T-helper 1 cell (primary cell): ENCODE data around the gene NOD1.

Experiments
- DNase-seq, 5 donors: peaks; one replicate each; pipeline ENCODE4 v3.0.0-alpha.2; 2012 to 2020

NOD1 gene

GRCh38 chr7:30470163-30470770 lies 8.3 kb downstream of the NOD1 start:
- DNase-seq = no peak

DNA sequence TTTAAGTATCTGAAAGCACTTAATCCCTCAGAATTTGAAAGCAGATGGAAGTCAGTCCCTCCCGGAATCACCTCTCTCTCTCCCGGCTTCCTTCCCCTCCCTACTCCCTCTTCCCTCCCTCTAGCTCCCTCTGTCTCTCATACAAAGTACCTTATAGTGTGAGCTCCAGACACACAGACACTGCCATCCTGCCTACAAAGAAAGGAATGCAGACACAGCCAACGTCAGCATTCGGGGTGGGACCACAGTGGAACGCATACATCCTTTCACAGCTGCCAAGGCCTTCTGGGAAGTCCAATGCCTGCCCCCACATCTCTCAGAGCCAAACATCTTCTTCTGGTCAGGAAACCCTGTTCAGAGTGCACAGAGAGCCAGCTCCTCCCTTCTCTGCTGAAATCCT lies 9.3 kb downstream of the NOD1 start:
- no peak for DNase-seq

GRCh38 chr7:30468791-30469190 lies 9.8 kb downstream of the NOD1 start:
- DNase-seq = no peak

- DNase-seq = no peak
These were observed 10.5 kb downstream of the NOD1 start for GRCh38 chr7:30468041-30468440.

GRCh38 chr7:30467271-30467670 lies 11.3 kb downstream of the NOD1 start:
- no peak for DNase-seq

GRCh38 chr7:30466266-30466665 lies 12.3 kb downstream of the NOD1 start:
- no peak for DNase-seq

DNA sequence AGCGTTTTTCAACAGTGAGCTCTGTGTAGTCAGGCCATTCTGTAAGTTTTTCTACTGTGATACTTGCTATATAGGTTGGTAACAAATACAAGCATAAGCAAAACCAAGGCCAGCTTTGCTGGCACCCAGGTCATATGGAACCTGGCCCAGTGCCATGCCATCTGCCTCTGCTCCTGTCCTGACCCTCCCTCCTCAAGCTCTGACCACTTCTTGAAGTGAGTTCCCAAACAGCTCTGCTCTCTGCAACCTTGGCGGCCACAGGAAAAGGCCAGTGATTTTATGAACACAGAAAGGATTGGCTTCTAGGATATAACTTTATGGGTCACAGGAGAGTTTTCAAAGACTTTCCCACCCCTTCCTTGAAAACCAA lies 12.8 kb downstream of the NOD1 start:
- no peak for DNase-seq

GRCh38 chr7:30465046-30465810 lies 13.4 kb downstream of the NOD1 start:
- no peak for DNase-seq

- DNase-seq = no peak
These were observed 14.3 kb downstream of the NOD1 start for GRCh38 chr7:30464231-30464671.

DNA sequence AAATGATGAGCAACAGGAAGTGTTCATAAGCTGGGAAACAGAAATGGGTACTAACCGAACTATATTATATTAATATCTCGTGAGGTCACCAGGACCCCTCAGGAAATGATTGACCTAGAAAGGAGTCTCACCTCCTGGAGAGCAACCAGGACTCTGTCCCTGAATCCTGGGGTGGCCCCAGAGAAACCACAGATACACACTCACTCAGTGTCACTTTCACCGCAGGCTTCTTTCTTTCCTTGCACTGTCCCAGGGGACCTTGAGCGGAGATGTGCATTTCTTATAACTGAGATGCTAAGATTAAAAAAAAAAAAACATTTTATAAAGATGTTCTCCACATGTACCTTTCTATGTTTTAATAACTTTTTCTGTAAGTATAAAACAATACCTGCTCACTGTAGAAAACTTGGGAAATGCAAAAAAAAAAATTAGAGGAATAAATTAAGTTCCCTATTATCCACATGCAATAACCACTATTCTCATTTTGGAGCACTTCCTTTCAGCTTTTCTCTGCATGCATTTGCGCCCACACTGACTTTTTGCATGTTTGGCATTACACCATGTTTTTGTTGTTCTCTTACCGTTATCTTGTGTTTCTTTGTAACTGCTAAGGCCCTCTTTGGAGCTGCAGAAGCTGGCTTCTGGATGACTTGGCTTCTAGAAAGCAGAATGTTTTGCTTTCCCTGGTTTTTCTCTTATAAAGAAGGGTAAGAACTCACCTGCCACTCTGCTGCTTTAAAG lies 15.0 kb downstream of the NOD1 start:
- no peak for DNase-seq

GRCh38 chr7:30462179-30462578 lies 16.4 kb downstream of the NOD1 start:
- DNase-seq = no peak

DNA sequence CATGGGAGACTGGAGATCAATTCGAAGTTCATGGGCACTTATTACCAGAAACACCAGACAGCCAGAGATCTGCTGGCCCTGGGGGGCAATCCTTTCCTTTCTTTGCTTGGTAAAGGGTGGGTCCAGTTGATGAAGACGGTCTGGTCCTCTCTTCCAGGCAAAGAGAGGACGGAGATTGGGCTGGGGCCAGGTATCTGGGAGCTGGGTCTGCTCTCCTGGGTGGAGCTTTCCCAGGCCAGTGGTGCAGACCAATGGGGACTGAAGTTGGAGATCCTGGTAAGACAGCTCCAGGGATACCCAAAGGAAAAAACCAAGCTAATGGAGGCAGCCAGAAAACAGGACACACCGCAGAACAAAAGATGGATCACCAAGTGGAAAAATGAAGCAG lies 18.3 kb downstream of the NOD1 start:
- no peak for DNase-seq

DNA sequence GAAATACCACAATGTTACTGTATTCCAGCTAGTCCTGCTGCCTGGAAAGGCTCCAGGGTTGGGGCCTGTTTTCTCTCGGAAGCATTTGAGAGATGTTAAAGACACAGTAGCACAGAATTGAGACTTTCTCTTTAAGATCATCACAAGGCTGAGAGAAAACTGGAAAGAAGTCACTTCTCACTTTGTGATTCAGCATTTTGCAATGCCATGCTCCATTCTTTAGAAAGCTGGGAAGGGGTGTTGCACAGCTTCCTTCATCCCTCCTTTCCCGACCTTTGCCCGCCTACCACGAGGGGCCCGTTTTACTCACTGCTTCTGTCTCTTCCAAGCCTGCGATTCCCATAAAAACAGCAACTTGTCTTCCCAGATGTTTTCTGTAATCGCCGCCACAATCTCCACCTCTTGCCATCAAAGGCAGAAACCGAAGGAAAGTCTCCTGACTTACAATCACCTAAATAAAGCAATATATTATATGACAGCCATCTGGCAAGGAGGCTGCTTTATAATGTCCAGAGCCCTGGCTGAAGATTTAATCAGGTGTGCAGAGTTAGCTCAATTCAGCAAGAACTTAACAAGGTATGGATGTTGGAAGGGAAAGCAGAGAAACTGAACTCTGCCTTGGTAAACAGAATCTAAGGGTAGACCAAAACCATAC lies 18.9 kb downstream of the NOD1 start:
- no peak for DNase-seq

GRCh38 chr7:30458311-30458710 lies 20.3 kb downstream of the NOD1 start:
- DNase-seq = no peak

DNA sequence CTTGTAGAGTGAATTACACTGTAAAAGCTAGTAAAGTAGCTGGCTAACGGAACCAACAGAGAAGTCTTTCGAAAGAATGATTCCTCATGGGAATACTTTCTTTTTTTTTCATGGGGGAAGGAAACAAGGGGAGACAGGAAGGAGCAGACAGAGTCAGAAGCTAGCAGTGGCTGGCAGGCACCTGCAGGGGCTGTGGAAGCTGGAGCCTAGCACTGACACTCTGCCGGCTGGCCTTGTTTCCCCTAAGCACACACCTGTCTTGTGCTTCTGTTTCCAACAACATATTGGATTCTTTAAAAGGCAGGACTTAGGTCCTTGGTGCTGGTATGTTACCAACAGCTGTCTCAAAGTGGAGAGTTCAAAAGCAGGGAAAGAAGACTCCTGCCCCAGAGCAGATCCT lies 24.7 kb downstream of the NOD1 start:
- no peak for DNase-seq

GRCh38 chr7:30453016-30453415 lies 25.6 kb downstream of the NOD1 start:
- no peak for DNase-seq

DNA sequence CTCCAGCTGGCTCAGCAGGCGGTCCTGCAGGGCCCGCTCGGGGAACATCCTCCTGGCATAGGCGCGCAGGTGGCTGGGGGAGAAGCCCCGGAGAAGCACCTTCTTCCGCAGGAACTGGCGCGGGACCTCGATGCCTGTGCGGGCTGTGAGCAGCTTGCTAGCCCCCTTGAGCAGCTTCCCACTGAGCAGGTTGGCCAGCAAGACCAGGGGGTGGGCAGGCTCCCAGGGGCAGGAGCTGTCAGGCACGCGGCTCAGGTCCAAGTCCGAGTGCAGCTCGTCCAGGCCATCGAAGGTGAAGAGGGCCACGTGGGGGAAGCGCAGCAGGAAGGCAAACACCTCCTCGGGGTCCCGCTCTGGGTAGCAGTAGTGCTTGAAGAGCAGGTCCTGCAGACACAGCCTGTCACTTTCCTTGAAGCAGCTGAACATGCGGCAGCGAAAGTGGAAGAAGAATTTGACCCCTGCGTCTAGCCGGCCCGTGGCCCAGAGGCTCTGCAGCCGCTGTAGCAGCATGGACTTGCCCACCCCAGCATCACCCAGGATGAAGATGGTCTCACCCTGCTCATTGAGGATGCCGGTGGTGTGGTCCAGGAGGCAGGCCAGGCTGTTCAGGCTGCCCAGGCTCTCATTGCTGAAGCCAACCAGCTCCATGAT lies 26.2 kb downstream of the NOD1 start:
- DNase-seq = no peak

DNA sequence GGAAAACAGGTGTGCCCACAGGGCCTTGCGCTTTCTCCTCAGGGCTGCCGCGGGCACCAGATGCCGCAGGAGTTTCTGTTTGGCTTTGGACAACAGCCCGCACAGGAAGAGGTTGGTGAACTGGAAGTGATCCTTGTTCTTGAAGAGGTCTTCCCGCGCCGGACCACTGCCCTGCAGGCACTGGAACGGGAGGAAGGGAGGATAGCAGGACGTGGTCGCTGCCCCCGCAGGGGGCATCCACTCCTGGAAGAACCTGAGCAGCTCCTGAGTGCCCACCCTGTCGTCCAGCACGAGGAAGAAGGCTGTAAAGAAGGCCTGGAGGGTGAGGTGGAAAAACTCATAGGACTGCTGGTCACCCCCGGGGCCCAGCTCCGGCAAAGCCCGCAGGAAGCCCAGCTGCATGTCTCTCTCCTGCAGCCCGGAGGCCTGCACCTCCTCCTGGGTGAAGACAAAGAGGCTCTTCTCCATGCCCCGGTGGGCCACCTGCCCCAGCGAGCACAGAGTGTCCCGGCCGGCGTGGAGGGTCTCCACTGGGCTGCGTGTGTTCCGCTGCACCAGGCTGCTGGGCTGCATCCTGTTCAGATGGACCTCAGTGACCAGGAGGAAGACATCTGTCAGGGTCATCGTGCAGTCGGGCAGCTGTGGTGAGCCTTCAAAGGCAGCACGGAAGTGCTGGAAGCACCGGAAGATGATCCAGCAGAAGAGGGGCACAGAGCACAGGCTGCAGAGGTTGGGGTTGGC lies 26.9 kb downstream of the NOD1 start:
- no peak for DNase-seq

DNA sequence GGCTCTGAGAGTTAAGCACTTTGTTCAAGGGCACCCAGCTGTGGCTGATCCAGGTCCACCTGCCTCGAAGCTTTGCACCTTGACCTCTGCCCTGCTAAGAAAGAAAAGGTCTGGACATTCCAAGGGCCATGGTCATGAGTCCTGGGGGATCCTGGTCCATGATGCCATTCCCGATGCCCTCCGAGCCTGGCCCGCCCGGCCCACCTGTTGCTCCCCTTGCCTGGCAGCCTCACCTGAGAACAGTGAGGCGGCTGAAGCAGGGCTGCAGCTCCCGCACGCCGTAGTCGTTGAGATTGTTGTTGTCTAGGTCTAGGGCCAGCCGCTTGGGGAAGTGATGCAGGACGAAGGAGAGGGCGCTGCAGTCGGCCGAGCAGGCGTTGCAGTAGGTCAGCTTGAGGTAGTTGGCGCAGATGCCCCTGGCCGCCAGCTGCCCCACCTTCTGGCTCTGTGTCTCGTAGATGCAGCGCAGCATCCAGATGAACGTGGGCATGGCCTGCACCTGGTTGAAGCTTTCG lies 27.5 kb downstream of the NOD1 start:
- DNase-seq = no peak

DNA sequence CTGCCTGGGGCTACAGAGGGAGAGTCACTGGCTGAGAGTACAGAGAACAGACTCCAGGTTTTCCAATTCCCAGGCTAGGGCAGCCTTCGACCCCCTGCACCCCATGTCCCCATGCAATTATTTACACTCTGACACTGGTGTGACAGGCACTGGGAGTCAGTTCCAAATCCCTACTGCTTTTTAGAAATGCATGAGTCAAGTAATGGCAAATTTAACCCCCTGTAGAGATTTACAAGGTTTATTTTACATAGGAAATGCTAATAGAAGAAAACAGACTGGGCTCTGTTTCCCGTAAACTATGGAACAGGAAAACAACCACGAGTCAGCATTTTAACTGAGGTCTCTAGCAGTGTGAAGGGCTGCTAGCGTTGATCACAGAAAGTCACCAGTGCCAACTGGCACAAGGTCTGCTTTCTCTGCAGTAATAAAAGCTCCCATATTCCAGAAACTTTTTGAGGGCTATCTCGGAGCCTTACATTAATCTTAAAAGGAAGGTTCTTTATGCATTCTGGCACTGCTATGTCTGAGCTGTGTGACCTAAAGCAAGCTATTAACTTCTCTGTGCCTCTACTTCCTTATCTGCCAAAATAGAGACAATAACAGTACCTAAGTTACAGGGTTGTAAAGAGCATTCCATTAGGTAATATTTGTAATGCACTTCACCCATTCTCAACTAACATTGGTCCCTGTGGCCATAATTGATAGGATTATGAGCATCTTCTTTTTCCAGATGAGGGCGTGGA lies 28.2 kb downstream of the NOD1 start:
- DNase-seq = no peak
